Chondrocyte (in vitro differentiated cells): ENCODE measurements around the gene LLGL1. TPM values are rescaled to one million over a fixed set of nuclear protein-coding genes. Genes with fewer than 3 reads are reported as not detected.
"Not testable (repeated sequence)": the region's sequence is repeated elsewhere in the genome, so short reads cannot be mapped to it uniquely, and the experiment has no call there.

Source experiments
- DNase-seq: peaks from one replicate; pipeline ENCODE4 v3.0.0; 2021; ENCODE audit warnings: mixed read lengths, low spot score
- H3K27ac Mint-ChIP-seq: one replicate; pipeline ENCODE4 v1.8.0; 2021; ENCODE audit warnings: mild to moderate bottlenecking, moderate library complexity, mixed read lengths; ENCODE audit not compliant: unreplicated experiment
- H3K27me3 Mint-ChIP-seq: 2 replicates; pipeline ENCODE4 v1.8.0; 2021; ENCODE audit warnings: low read depth, mixed read lengths
- H3K36me3 Mint-ChIP-seq: 2 replicates; pipeline ENCODE4 v1.8.0; 2021; ENCODE audit warnings: low read depth, mixed read lengths
- H3K4me1 Mint-ChIP-seq: 2 replicates; pipeline ENCODE4 v1.8.0; 2021; ENCODE audit warnings: low read depth, mild to moderate bottlenecking, mixed read lengths
- H3K4me3 Mint-ChIP-seq: one replicate; pipeline ENCODE4 v1.8.0; 2021; ENCODE audit warnings: mild to moderate bottlenecking, moderate library complexity, mixed read lengths; ENCODE audit not compliant: unreplicated experiment
- H3K9me3 Mint-ChIP-seq: 2 replicates; pipeline ENCODE4 v1.8.0; 2021; ENCODE audit warnings: low read depth, mixed read lengths
- total RNA-seq: library from RNA; stranded (reverse); gene quantifications from 3 replicates; pipeline ENCODE4 v1.2.1, GENCODE V29; 2021
- TF ChIP-seq, protein P1 (sequence below): fragments of 200-600 bp; sonication (generic); IDR thresholded peaks from 2 replicates; pipeline ENCODE4 v1.5.0; 2021; ENCODE audit warnings: antibody characterized with exemption, mild to moderate bottlenecking, moderate library complexity

LLGL1 gene
- total RNA-seq, 1 donor from 2014 or later, result 38.7 TPM

DNA sequence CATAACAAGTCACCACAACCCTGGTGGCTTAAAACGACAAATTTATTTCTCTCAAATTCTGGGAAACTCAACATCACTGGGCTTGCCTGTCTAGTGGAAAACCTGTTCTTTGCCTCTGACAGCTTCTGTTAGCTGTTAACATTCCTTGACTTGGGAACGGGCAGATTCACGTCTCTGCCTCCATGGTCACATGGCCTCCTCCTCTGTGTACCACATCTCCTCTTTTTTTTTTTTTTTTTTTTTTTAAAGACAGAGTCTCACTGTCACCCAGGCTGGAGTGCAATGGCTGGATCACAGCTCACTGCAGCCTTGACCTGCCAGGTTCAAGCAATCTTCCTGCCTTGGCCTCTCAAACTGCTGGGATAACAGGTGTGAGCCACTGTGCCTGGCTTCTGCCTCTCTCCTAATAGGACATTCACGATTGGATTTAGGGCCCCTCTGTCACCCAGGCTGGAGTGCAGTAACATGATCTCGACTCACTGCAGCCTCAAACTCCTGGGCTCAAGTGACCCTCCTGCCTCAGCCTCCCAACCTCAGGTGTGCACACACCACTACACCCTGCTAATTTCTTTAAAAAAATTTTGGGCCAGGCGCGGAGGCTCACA is 11.7 kb upstream of the LLGL1 start:
- DNase-seq, result no peak
- Mint-ChIP-seq H3K27me3 (no peaks in the 10 kb centered on the region), H3K9me3 (no peaks in the 10 kb centered on the region), H3K4me1 (peaks cover 1% of the 10 kb centered on the region), H3K27ac (no peak overlapping the region), H3K4me3 (no peak overlapping the region), H3K36me3 (peaks cover 16% of the 10 kb centered on the region)
- TF ChIP-seq, protein P1, sequence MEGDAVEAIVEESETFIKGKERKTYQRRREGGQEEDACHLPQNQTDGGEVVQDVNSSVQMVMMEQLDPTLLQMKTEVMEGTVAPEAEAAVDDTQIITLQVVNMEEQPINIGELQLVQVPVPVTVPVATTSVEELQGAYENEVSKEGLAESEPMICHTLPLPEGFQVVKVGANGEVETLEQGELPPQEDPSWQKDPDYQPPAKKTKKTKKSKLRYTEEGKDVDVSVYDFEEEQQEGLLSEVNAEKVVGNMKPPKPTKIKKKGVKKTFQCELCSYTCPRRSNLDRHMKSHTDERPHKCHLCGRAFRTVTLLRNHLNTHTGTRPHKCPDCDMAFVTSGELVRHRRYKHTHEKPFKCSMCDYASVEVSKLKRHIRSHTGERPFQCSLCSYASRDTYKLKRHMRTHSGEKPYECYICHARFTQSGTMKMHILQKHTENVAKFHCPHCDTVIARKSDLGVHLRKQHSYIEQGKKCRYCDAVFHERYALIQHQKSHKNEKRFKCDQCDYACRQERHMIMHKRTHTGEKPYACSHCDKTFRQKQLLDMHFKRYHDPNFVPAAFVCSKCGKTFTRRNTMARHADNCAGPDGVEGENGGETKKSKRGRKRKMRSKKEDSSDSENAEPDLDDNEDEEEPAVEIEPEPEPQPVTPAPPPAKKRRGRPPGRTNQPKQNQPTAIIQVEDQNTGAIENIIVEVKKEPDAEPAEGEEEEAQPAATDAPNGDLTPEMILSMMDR, result no peak

GRCh38 chr17:18216906-18217305 is 8.5 kb upstream of the LLGL1 start:
- H3K27ac Mint-ChIP-seq, H3K4me1 Mint-ChIP-seq, DNase-seq, H3K9me3 Mint-ChIP-seq, H3K27me3 Mint-ChIP-seq, H3K36me3 Mint-ChIP-seq, H3K4me3 Mint-ChIP-seq: not testable (repeated sequence)

DNA sequence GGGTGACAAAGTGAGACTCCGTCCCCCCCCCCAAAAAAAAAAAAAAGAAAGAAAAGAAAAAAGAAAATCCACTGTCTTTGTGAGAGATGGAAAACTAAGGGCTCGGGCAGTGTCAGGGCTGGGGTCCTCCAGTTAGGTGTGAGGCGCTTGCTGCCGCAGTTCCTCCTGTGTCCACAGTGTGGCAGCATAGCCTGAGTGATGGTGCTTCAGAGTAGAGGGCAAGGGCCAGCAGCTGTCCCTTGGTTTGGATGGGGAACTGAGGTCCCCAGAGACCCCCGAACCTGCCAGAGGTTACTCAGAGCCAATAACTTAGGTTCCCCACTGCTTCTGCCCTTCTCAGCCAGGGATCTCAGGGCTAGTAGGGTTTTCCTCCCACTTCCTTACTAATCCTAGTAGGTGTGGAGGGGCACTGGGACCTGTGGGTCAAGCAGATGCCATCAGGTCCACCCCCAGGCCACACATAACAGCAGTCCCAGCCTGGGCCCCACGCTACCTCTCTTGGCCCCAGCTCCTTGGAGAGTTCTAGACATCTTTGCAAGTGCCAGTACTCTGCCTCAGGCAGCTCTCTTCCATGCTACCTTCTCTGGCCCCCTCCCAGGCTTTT is 7.9 kb upstream of the LLGL1 start:
- Mint-ChIP-seq H3K9me3 (no peaks in the 10 kb centered on the region), H3K36me3 (no peaks in the 10 kb centered on the region), H3K4me3 (no peak overlapping the region), H3K27me3 (no peaks in the 10 kb centered on the region), H3K27ac (no peak overlapping the region), H3K4me1 (peaks cover 8% of the 10 kb centered on the region)
- TF ChIP-seq, protein P1, result peak; percentile 87
- no peak for DNase-seq

DNA sequence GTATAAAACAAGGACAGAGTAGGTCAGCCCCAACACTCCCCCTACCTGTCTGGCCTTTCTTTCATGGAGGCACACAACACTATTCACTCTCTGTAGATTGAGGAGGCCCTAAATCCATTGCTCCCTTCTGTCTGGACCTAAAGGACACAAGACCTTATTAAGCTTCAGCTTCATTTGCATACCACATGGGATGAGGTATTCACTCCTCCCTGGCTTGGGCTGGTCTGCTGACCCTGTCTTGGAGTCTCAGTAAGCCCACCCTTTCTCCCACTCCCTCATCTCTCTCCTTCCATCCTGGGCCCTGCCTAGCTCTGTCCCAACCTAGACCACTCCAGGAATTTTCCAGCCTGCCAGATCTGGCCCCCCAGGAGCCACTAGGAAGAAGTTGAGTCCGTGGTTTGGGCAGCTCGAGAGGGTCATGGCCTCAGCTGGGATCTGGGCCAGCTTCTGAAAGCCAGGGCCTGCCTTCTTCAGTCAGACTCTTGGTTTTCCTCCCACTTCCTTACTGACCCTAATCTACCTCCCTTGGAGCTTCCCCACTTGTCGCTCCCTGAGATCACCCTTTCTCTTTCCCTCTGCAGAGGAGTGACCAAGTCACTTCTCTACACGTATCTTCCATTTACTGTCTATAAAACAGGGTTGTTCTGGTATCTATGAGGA is 6.5 kb upstream of the LLGL1 start:
- no peaks in the 10 kb centered on the region for H3K36me3 Mint-ChIP-seq
- H3K4me1 Mint-ChIP-seq, result peaks cover 8% of the 10 kb centered on the region
- H3K9me3 Mint-ChIP-seq, result no peaks in the 10 kb centered on the region
- no peak overlapping the region for H3K4me3 Mint-ChIP-seq
- H3K27ac Mint-ChIP-seq, result peak overlapping the region; percentile 70
- no peaks in the 10 kb centered on the region for H3K27me3 Mint-ChIP-seq
- no peak for DNase-seq
- TF ChIP-seq, protein P1, result no peak

DNA sequence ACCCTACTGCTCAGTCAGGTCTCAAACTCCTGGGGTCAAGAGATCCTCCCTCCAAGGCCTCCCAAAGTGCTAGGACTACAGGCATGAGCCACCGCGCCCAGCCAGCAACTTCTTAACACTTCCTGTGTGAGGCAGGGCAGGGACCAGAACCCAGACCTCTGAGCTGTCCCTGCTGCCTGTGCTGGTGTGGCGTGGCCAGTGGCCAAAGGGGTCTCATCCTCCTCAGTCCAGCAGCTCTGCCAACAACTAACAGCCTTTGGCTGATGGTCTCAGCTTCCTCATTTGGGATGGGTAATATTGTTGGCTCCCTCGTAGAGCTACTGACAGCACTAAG is 1.4 kb upstream of the LLGL1 start:
- no peak overlapping the region for H3K4me3 Mint-ChIP-seq

More for the DNA sequence above, 1.4 kb upstream of the LLGL1 start:
- peaks cover 32% of the 10 kb centered on the region for H3K4me1 Mint-ChIP-seq
- TF ChIP-seq, protein P1, result no peak
- H3K27ac Mint-ChIP-seq, result no peak overlapping the region
- H3K27me3 Mint-ChIP-seq, result no peaks in the 10 kb centered on the region
- no peak for DNase-seq
- H3K9me3 Mint-ChIP-seq, result no peaks in the 10 kb centered on the region
- H3K36me3 Mint-ChIP-seq, result no peaks in the 10 kb centered on the region
